8988T (cell line): ENCODE results near the gene HIVEP2.
A peak's percentile ranks its signal among the peaks of the same experiment; 100 is the strongest.

Source experiments
- DNase-seq: peaks from one replicate; pipeline ENCODE4 v3.0.0; 2011

HIVEP2 gene

DNA sequence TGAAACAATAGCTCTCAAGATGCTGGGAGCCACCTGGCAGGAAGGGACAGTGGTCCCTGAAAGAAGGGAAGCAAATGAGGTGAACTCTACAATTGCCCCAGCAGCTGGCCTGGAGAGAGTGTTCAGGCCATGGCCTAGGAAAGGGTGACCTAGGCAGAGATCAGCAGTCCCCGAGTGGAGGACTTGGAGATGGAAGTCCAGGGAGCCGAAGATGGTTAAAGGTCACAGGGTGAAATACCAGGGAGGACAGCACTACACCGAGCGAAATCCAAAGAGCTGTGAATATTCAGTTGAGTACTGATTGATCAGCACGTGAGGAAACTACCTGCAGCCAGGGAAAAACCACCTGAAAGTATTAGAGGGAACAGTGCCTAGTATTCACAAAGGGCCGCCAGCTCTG is 133.1 kb downstream of the HIVEP2 start:
- no peak for DNase-seq

DNA sequence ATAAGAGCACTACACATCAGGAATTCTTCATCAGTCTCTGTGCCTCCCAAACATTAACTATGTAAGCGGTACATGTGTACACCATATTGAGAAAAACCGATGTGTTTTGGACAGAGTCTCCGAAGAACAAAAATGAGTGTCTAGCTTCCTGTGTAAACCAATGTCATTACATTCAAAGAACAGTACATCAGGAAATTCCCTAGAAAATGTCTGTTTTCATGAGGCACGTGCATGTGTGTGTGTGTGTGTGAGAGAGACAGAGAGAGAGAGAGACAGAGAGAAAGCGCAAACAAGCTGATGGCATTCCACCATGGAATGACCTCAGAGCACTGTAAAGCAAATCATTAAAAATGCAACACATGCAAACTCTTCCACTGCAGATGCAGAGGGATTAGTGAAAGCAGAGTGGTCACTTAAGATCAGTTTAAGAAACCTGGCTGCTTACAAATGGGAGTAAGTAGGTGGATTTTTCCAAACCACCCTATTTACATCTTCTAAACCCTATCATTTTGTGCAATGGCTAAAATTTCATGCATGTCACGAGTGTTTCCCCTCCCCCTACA is 133.9 kb downstream of the HIVEP2 start:
- no peak for DNase-seq

DNA sequence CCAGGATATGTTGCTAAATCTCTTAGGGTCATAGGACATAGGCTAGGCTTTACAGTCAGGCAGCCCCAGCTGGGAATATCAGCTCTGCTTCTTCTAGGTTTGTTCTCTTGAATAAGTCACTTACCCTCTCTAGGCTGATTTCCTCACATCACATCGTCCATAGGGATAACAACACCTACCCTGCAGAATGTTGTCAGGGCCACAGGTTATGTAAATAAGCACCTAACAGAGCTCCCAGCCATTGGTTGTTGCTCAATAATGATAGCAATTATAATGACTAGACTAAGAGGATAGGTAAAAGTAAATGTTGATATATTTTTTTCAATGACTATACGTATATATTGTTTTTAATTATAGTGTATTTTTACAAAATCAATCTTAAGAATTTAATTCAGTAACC is 135.0 kb downstream of the HIVEP2 start:
- DNase-seq, result no peak

DNA sequence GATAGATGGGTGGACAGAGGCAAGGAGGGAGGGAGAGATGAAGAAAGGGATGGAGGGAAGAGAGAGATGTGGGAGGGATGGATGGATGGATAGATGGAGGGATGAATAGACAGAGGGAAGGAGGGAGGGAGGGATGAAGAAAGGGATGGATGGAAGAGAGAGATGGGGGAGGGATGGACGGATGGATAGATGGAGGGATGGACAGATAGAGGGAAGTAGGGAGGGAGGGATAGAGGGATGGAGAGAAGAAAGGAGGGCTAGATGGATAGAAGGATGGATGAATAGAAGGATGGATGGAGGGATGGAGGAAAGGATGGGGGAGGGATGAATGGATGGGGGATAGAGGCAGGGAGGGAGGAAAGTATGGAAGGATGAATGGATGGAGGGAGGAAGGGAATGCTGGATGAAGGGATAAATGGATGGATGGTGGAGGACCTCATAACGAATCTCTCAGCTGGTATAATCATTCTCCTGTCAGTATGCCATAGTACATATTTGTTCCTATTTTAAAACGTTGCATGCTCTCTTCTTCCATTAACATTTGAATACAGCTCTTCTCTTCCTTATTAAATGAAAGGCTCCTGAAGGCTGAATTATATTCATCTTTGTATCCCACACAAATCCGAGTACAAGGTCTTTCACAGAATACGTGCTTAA is 136.4 kb downstream of the HIVEP2 start:
- DNase-seq, result no peak

DNA sequence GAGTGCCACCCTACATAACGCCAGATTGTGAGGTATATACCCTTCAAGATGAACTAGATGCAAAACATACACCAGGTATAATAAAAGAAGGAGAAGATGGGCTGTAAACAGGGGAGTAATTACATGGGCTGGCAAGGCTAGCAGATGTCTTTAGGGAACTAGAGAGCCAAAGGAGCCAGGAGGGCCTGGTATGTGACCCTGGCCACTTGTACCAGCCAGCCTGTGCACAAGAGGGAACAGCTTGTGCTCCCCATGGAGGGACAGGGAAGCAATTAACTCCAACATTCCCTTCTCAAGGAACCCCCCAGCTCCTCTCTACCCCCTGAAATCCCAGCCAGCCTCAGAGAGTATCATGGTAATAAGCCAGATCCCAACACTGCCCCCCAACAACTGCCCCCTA is 139.9 kb downstream of the HIVEP2 start:
- no peak for DNase-seq

DNA sequence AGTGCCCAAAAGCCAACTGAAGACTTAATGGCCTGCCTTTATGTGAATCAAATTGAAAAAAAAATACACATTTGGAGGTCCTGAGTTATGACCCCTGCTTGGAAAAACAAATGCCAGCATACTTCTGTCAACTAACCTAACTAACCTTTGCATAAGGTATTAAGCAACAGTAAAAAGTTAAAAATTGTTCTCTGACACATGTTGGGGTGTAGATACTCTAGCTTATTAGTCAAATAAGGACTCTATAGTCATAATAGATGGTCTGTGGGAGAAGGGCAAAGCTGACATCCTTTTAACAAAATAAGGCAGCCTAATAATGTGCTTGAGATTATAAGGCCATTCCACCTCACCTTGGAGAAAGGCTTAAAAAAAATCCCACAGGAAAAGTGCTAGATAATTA is 140.5 kb downstream of the HIVEP2 start:
- DNase-seq, result no peak

DNA sequence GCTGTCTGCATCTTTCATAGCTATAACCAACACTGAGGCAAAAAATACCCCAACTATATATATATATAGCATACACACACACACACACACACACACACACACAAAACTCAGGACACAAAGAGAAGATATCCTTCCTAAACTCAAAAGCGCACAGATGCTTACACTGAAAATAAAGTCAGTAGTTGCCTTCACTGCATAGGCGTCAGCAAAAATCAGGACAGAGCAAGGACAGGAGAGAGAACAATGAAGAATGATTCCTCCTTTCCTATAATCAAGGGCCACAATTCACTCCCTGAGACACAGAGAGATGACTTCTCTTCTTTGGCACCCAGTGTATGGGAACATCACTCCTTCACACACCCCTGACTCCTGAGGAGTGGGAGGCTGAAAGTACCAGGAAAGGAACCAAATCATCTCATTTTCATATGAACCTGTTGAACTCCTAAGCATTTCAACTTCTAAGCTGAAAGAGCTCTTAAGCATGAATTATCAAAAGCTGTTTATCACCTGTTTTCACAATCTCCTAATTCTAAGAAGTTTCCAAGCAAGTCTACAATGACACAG is 141.4 kb downstream of the HIVEP2 start:
- DNase-seq, result no peak

DNA sequence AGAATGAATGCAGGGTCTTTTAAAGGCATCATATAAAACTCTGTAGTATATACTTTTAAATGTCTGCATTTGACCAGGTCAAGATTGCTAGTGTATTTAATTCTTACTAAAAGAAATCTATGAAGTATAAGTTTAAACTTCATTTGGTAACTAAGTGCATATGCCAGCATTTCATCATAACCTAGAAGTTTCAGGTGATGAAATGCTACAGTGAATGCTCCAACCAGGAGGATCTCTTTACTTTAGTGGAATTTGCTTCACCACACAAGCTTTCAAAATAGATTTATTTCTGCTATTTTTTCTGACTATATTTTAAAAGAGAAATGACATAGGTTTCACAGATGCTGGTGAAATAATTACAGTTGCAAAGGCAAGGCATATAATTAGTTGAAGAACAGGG is 141.9 kb downstream of the HIVEP2 start:
- no peak for DNase-seq

DNA sequence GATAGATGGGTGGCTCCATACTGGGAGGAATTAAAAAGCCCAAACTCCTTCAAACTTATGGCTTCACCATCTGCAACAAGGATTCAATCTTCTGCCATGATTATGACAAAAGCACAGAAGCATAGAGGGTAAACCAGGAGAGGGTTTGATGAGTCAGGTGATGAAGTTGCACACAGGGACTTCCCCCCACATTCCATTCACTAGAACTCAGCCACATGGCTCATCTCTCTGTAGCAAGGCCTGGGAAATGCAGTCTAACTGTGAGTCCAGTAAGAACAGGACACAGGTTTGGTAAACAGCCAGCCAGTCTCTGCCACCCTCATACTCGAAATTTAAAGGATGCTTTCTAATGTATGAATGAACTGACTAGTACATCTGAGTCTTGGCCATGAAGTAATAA is 142.9 kb downstream of the HIVEP2 start:
- peak; percentile 17 for DNase-seq

DNA sequence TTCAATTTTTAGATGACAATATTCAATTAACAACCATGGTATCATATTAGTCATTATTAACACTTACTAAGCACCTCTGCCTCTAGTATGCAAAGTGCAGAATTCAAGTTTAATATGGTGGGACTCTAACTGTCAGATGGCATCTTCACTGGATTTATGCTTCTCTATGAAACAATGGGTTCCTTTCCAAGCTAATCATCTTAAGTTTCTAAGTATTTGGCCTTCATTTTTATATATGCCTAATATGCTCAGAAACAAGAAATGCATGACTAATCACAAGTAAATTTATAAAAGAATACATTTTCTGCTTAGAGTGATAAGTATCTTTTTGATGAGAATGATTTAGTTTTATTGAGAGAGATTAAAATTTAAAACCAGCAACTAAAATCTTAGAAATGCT is 144.7 kb downstream of the HIVEP2 start:
- DNase-seq, result no peak

DNA sequence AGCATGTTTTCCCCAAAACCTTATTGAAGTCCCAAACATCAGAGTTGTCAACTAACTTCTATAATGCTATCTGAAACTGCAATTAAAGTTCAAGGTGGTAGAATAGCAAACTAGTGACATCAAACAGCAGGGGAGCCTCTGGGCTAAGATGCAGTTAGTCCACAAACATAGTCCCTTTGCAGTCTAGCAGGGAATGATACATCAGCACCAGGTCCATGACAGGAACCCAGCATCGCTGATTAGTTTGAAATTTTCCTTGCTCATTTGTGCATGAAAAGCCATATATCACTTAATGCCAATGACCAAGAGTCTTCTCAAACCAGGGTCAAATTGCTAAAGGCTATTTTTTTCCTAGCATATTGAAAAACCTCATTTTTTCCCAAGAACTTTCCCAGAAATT is 145.3 kb downstream of the HIVEP2 start:
- no peak for DNase-seq

DNA sequence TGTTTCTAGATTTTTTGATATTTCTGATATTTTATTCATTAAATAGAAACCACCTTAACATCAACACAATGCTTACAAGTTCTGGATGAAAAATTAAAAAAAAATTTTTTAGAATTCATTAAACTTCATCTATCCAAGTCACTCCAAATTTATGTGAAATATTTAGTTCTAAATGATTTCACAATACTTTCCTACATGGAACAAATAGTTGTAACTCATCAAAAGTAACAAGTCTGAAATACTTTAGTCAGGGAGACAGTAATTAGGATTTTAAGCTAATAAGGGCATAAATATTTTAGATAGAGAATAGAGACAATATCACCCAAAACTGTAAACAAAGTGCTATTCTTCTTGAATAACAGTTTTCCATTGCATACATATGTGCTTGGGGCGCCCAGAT is 147.8 kb downstream of the HIVEP2 start:
- no peak for DNase-seq

DNA sequence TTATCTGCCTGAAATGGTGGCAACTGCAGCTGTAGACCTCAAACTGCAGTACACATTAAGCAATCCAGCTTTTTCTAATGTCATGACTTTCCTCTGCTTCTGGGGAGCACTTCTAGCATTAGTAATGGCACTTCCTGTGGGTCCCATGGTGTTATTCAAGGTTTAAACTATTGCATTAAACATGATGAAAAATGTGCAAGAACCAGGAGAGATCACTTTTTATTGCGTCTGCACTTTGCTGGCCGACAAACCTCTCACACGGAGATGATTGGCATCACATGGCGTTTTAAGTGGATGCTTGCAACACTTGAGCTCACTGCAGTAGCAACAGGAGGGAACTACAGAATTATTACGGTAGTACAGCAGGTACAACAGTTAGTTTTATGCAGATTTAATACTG is 148.4 kb downstream of the HIVEP2 start:
- DNase-seq, result no peak

DNA sequence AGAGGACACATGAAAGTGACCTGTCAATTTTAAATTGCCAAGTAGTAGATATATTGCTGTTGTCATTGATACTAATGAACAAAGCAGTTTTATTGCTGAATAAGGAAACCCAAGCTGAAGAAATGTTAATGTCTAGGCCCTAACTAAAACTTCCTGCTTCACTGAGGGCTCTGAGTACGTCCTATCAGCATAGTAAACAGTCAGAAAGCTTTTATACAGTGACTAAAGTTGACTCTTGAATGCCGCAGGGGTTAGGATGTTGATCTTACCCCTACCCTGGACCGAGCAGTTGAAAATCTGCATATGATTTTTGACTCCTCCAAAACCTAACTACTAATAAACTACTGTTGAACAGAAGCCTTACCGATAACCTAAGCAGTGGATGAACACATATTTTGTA is 149.0 kb downstream of the HIVEP2 start:
- no peak for DNase-seq

DNA sequence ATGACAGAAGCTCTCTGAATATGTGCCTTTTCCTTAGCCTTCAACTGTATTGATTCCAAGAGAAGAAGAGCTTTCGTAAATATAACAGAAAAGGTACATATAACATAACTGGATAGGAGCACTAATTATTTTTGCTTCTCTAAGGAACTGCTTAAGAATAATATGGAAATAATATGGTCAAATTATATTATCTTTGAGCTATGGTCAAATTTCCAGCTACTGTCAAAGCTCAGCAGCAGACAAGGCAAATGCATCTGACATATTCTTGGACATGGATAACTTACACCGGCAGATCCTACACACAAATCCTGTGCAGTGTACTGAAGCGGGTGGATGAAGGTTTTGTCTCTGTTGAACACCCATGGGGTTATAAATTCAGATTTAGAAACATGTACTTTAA is 150.6 kb downstream of the HIVEP2 start:
- DNase-seq, result no peak

DNA sequence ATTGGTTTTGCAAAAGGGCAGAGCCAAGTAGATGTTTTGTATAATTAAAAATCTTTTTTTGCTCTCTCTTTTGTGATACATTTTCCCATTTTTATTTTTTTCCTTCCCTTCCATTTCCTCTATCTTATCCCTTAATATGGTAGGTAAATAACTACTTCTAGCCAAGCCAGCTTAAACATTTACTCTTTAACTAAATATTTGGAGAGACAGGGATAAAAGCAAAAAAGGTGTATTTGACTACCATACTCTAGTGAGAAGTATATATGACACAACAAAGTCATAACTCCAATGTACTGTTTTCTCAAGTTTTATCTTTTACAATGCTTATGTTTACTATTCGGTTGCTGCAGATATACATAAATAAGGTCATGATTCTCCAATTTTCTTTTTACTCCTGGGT is 154.7 kb downstream of the HIVEP2 start:
- DNase-seq, result no peak

DNA sequence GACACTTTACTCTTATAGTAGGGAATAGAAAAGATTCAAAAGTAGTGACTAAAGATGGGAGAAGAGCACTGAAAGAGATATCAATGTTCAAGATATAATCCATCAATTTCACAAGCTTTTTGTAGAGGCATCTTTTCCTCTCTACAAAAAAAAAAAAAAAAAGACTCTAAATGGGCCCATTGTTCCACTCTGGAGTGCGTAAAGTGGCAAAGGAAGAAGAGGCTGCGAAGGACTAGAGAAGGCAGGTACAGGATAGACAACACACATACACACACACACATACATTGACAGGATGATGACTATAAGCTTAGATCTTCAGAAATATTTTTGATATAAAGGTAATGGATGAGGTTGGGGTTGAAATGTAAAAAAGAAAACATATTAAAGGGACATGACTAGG is 157.6 kb downstream of the HIVEP2 start:
- no peak for DNase-seq

DNA sequence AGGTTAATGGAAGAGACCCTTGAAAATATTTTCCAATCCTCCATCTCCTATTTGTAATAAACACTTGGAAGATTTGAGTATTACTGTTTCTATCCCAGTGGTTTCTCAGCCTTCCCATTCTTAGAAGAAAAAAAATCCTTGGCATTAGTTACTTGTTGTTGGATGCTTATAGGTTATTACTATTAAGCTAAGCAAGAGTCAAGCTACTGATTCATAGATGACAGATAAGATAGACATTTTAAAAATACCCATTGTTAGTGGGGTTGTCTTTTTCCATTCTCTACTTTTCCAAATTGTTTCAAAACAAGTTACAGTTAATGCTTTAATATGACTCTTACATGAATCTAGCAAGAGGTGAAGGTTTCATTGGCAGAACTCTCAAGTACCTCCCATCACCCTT is 158.5 kb downstream of the HIVEP2 start:
- DNase-seq, result no peak

DNA sequence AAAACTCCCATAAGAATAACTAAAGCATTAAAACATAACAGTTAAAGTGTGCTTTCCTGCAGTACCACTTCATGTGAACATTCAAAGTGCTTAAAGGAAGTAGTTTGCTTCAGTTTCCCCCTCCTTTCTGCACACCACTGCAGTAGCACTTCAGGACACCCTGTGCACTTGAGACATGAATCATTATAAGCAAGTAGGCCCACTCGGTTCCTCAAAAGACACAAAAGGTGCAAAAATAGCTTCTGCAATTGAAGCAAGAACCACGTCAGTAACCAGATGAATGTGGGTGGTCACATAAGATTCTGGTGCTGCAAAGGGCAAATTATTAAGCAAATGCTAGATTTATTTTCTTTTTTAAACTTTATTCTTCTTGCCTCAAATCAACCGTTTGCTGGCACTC is 160.6 kb downstream of the HIVEP2 start:
- no peak for DNase-seq

DNA sequence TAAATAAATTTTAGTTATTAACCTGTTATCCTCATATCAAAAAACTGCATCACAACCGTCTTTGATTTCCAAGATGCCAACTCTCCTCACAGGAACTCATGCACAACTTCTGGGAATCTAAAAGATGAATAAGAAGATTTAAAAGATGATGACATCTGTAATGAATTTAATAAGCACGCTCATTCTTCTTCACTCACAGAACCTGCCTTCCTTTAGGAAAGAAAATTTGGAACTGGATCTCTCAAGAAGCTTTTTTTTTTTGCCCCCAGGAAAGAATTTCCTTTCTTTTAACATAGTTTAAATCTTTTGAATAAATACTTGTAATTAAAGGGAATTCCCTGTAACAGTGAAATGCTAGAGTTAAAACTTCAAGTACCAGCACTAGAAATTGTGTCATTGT is 161.5 kb downstream of the HIVEP2 start:
- DNase-seq, result no peak

DNA sequence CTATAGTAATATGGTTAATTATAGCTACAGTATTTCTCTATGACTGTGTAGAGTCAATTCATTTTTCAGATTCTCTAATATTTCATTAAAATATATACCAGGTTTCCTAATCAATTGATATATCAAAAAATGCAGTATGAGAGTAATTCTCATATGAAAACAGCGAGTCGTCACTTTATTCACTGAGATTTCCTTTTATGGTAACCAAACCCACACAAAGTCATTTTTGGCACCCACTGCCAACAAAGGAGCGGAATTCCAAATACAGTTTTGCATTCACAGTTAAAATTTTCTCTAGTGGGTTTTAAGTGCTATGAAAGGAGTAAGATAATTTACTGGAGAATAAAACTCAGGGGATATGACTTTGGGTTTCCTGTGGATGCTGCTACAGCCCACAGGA is 163.8 kb downstream of the HIVEP2 start:
- DNase-seq, result no peak

DNA sequence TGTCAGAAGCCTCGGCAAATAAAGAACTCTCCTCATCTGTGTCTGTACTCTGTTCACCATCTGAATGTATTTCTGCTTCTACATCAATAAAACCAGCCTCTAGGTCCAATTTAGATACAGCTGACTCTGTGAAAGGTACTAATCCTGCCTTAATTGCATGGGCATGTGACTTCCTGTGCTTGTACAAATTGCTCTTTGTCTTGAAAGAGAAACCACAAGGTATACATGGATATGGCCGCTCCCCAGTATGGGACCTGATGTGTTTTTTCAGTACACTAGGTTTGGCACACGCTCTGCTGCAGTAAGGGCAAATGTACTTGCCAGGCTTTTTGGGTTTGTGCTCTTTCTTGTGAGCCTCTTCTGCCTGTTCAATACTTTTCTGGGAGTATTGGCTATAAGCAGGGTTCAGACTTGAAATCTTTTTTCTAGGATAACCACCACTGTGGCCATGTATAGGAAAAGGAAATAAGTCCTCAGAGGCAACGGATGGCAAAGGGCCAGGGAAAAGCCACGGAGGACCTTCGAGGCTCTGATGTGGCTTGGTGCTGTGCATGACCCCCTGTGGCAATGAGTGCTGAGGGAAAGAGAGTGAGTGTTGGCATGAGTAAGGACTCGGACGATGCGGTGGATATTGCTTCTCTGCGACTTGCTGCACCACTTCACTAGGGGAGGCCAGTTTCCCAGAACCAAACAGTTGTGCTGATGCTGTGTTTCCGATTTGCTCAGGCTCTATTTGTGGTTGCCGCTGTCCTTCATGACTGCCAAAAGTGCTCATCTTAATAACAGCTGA is 170.9 kb downstream of the HIVEP2 start:
- no peak for DNase-seq

DNA sequence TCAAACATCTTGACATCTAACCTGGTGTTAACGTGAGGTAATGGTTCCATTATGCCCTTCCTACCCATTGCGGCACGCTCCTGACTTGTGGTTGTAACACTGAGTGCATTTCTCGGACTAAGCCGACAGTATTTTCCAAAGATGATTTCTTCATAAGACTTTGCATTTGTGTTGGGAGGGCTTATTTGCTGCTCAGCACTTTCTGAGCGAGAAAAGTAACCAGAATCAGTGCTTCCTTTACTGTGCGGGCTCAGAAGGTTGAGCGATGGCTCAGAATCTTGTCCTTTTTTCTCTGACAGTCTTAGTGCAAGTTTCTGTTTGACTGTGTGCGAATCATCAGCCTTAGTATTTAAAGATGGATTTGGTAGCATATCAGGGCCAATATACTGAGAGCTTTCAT is 171.7 kb downstream of the HIVEP2 start:
- no peak for DNase-seq

DNA sequence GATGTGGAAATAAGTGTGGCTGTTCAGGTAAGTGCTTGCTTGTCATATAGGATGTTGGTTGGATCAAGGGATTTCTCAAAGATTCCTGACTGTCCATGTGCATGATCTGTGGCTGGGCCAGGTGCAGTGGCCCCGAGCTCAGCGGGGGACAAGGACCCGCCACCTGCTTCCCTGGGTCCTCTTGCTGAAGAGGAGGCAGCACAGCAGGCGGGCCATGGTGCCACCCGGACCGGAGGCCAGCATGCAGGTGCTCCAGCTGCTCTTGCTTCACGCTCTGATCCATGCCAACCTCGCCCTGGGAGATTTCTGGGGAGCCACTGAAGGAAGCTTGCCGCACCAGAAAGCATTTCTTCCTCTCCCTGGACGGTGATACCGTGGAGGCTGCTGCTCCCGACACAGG is 173.8 kb downstream of the HIVEP2 start:
- DNase-seq, result no peak
